ENCODE results near the gene AIFM2. TPM values are rescaled to one million over a fixed set of nuclear protein-coding genes. Genes with fewer than 3 reads are reported as not detected.

AIFM2 gene
- polyA plus RNA-seq, 2 of the 4 experiments (the other 2 are of a cell fraction), result 30.0 to 34.8 TPM

DNA sequence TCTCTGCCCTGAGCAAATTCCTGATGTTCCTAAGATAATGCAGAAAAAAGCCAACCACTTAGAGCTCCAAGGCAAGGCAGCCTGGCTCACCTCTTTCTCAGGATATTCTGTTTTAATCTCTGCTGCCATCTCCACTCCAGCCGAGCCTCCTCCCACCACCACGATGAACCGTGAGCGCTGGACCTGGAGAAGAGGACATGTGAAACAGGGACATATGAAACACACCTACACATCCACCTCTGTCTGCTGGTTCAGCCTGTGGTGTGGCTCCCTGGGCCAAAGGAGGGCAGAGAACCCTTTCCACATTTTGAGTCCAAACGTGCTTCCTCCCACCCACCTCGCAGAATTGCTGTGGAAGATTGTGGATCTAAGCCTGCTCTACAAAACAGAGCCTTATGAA lies 12.2 kb downstream of the AIFM2 start:
- ChIA-PET CTCF (interaction anchor here (2.8 to 14.0 kb wide), 3 partner anchors 10 to 21 kb away, joined by 8 to 244 read pairs (median 228); partner anchors contain the start of gene TYSND1), POLR2A (no interaction called here)
- ATAC-seq (no peak), DNase-seq (ENCODE audit: low read depth in 1 of 2, low spot score in 1 of 2) (no peak), FAIRE-seq (no peak)
- no peak overlapping the region for H3K27ac ChIP-seq
- H3K4me2 ChIP-seq, result no peak overlapping the region
- no peak overlapping the region for H3K4me3 ChIP-seq
- WGBS (ENCODE audit: missing lambda C conversion rate), result 94% methylated on average over 6 of the region's 6 CpGs
- no peaks in the 10 kb centered on the region for H3K9me3 ChIP-seq
- no peaks in the 10 kb centered on the region; the same call in 2 of the 3 replicates for H3K4me1 ChIP-seq
- TF ChIP-seq REST (IDR thresholded peaks at IDR 0.05) (no peak), ZFP36 (IDR thresholded peaks at IDR 0.05; ENCODE audit: borderline replicate concordance, partially characterized antibody) (no peak), HOXA7 (CRISPR knock-in tag; IDR thresholded peaks at IDR 0.05) (no peak), CEBPB (IDR thresholded peaks at IDR 0.05) (no peak), HOXB5 (CRISPR knock-in tag; IDR thresholded peaks at IDR 0.05) (no peak), HDAC2 (IDR thresholded peaks at IDR 0.05) (no peak), RFX5 (IDR thresholded peaks at IDR 0.05) (no peak), NR3C1 (IDR thresholded peaks at IDR 0.05) (no peak), HOXB13 (CRISPR knock-in tag; IDR thresholded peaks at IDR 0.05; ENCODE audit: low read depth) (no peak), ZNF302 (CRISPR knock-in tag; IDR thresholded peaks at IDR 0.05) (no peak), PHF8 (IDR thresholded peaks at IDR 0.05; ENCODE audit: borderline replicate concordance, low read depth) (no peak), MAZ (IDR thresholded peaks at IDR 0.05; ENCODE audit: borderline replicate concordance, low read depth, low read length) (no peak), JUN (IDR thresholded peaks at IDR 0.05) (no peak), EP300 (IDR thresholded peaks at IDR 0.05) (no peak), CHD4 (IDR thresholded peaks at IDR 0.05; ENCODE audit: borderline replicate concordance) (no peak), FOSB (CRISPR knock-in tag; IDR thresholded peaks at IDR 0.05) (no peak), JUNB (IDR thresholded peaks at IDR 0.05) (no peak)
- TF ChIP-seq, protein P1, sequence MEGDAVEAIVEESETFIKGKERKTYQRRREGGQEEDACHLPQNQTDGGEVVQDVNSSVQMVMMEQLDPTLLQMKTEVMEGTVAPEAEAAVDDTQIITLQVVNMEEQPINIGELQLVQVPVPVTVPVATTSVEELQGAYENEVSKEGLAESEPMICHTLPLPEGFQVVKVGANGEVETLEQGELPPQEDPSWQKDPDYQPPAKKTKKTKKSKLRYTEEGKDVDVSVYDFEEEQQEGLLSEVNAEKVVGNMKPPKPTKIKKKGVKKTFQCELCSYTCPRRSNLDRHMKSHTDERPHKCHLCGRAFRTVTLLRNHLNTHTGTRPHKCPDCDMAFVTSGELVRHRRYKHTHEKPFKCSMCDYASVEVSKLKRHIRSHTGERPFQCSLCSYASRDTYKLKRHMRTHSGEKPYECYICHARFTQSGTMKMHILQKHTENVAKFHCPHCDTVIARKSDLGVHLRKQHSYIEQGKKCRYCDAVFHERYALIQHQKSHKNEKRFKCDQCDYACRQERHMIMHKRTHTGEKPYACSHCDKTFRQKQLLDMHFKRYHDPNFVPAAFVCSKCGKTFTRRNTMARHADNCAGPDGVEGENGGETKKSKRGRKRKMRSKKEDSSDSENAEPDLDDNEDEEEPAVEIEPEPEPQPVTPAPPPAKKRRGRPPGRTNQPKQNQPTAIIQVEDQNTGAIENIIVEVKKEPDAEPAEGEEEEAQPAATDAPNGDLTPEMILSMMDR (IDR thresholded peaks at IDR 0.05), result no peak
- TF ChIP-seq, protein P2, sequence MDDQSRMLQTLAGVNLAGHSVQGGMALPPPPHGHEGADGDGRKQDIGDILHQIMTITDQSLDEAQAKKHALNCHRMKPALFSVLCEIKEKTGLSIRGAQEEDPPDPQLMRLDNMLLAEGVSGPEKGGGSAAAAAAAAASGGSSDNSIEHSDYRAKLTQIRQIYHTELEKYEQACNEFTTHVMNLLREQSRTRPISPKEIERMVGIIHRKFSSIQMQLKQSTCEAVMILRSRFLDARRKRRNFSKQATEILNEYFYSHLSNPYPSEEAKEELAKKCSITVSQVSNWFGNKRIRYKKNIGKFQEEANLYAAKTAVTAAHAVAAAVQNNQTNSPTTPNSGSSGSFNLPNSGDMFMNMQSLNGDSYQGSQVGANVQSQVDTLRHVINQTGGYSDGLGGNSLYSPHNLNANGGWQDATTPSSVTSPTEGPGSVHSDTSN (IDR thresholded peaks at IDR 0.05), result no peak

GRCh38 chr10:70119623-70120022 lies 13.0 kb downstream of the AIFM2 start:
- Histone ChIP-seq H3K9me3 (no peaks in the 10 kb centered on the region), H3K27ac (no peak overlapping the region), H3K4me3 (no peak overlapping the region), H3K4me2 (no peak overlapping the region), H3K4me1 (no peaks in the 10 kb centered on the region; the same call in 2 of the 3 replicates)
- ATAC-seq (no peak), DNase-seq (ENCODE audit: low read depth in 1 of 2, low spot score in 1 of 2) (no peak), FAIRE-seq (no peak)
- CTCF ChIA-PET, result interaction anchor here (0.6 to 14.0 kb wide), 5 partner anchors 9 to 136 kb away, joined by 3 to 244 read pairs (median 8); partner anchors contain the start of gene TYSND1
- POLR2A ChIA-PET, result no interaction called here
- WGBS (ENCODE audit: missing lambda C conversion rate), result 86% methylated on average over 7 of the region's 8 CpGs
- no peak for TF ChIP-seq ATOH8 (CRISPR knock-in tag; IDR thresholded peaks at IDR 0.05; ENCODE audit: low read depth)
- no peak for TF ChIP-seq SREBF2 (IDR thresholded peaks at IDR 0.05)
- no peak for TF ChIP-seq NR3C1 (IDR thresholded peaks at IDR 0.05)
- no peak for TF ChIP-seq REST (IDR thresholded peaks at IDR 0.05)
- TF ChIP-seq NFE2L2 (conservative IDR thresholded peaks at IDR 0.05; ENCODE audit: low read length), result no peak
- TF ChIP-seq FOSL2 (IDR thresholded peaks at IDR 0.05), result no peak
- TF ChIP-seq FOSL2 (CRISPR knock-in tag; IDR thresholded peaks at IDR 0.05), result no peak
- no peak for TF ChIP-seq TP53 (CRISPR knock-in tag; IDR thresholded peaks at IDR 0.05)
- TF ChIP-seq EP300 (IDR thresholded peaks at IDR 0.05), result no peak
- TF ChIP-seq HDAC2 (IDR thresholded peaks at IDR 0.05), result no peak
- TF ChIP-seq HES2 (IDR thresholded peaks at IDR 0.05), result no peak
- TF ChIP-seq HOXB13 (CRISPR knock-in tag; IDR thresholded peaks at IDR 0.05; ENCODE audit: low read depth), result no peak
- no peak for TF ChIP-seq MAFK (IDR thresholded peaks at IDR 0.05; ENCODE audit: partially characterized antibody)
